MM.1S (cell line): Measurements from ENCODE around the gene FYN.

Experiments
- EZH2phosphoT487 ChIP-seq: fragments of 300-600 bp; sonication (generic); IDR thresholded peaks from 2 replicates; pipeline ENCODE4 v1.6.1; 2018; ENCODE audit warnings: antibody characterized with exemption, low read length
- TF ChIP-seq, protein P1 (sequence below): fragments of 300-600 bp; sonication (generic); IDR thresholded peaks from 2 replicates; pipeline ENCODE4 v1.5.1; 2016; ENCODE audit warnings: antibody characterized with exemption, low read length, mixed read lengths

DNA sequence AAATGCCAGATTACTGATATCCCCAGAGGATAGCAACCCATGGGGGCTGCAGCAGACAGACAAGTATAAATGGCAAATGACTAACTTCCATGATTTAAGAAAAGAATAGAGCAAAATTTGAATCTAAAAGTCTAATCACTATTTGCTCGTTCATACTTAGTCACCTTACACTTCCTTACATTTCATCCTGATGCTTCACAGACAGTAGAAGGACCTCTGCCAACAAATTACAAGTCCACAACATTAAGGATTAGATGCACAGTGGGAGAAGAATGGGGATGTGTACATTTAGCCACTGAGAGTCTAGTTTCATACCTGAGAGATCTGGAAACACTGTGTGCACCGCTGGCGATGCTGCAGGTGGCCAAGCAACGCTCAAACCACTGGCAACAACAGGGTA is 72.4 kb downstream of the FYN start:
- TF ChIP-seq, protein P1, sequence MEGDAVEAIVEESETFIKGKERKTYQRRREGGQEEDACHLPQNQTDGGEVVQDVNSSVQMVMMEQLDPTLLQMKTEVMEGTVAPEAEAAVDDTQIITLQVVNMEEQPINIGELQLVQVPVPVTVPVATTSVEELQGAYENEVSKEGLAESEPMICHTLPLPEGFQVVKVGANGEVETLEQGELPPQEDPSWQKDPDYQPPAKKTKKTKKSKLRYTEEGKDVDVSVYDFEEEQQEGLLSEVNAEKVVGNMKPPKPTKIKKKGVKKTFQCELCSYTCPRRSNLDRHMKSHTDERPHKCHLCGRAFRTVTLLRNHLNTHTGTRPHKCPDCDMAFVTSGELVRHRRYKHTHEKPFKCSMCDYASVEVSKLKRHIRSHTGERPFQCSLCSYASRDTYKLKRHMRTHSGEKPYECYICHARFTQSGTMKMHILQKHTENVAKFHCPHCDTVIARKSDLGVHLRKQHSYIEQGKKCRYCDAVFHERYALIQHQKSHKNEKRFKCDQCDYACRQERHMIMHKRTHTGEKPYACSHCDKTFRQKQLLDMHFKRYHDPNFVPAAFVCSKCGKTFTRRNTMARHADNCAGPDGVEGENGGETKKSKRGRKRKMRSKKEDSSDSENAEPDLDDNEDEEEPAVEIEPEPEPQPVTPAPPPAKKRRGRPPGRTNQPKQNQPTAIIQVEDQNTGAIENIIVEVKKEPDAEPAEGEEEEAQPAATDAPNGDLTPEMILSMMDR = no peak
- no peak for TF ChIP-seq EZH2phosphoT487
